Measurements from ENCODE around the gene DNMT3L.

DNA sequence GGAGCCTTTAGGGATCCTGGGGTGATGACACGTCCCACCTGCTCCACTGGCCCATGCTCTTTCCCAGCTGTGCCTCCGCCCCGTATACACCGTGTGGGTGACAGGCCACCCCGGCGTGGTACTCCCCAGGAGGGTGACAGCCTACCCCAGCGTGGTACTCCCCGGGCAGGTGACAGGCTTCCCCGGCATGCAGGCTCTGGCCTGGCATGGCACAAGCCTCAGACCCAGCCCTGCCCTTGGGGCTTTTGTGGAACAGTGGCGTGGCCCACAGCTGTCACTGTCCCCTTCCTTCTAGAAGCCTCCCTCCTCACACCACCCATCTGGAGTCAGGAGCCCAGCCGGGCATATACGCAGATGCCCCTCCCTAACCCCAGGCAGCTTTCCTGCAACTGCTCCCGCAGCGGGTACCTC, 33.5 kb upstream of the DNMT3L start:
- TF ChIP-seq, protein P1, sequence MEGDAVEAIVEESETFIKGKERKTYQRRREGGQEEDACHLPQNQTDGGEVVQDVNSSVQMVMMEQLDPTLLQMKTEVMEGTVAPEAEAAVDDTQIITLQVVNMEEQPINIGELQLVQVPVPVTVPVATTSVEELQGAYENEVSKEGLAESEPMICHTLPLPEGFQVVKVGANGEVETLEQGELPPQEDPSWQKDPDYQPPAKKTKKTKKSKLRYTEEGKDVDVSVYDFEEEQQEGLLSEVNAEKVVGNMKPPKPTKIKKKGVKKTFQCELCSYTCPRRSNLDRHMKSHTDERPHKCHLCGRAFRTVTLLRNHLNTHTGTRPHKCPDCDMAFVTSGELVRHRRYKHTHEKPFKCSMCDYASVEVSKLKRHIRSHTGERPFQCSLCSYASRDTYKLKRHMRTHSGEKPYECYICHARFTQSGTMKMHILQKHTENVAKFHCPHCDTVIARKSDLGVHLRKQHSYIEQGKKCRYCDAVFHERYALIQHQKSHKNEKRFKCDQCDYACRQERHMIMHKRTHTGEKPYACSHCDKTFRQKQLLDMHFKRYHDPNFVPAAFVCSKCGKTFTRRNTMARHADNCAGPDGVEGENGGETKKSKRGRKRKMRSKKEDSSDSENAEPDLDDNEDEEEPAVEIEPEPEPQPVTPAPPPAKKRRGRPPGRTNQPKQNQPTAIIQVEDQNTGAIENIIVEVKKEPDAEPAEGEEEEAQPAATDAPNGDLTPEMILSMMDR (IDR thresholded peaks at IDR 0.05) = no peak
- TF ChIP-seq EP300 (IDR thresholded peaks at IDR 0.05) (no peak), POLR2A (IDR thresholded peaks at IDR 0.05) (no peak), POLR2AphosphoS5 (IDR thresholded peaks at IDR 0.05) (no peak)
